NCI-H1417 (cell line): ENCODE data around the gene GLI3.

Experiments
- DNase-seq, 3 experiments: peaks; one replicate each; lab custom pipeline; 2025; lab: John Stamatoyannopoulos, UW

Gene GLI3

GRCh38 chr7:41971640-41972187, 265.3 kb downstream of the GLI3 start:
- DNase-seq = no peak

- no peak for DNase-seq
Observed at GRCh38 chr7:41970941-41971340, 266.1 kb downstream of the GLI3 start.

GRCh38 chr7:41969561-41970105, 267.4 kb downstream of the GLI3 start:
- no peak for DNase-seq

GRCh38 chr7:41967156-41967555, 269.9 kb downstream of the GLI3 start:
- DNase-seq = no peak

GRCh38 chr7:41965951-41966505, 271.0 kb downstream of the GLI3 start:
- DNase-seq = no peak

GRCh38 chr7:41964849-41965745, 271.9 kb downstream of the GLI3 start:
- DNase-seq = no peak

GRCh38 chr7:41964183-41964753, 272.7 kb downstream of the GLI3 start:
- DNase-seq = no peak

GRCh38 chr7:41956705-41957104, 280.3 kb downstream of the GLI3 start:
- DNase-seq = no peak

GRCh38 chr7:41955893-41956675, 280.9 kb downstream of the GLI3 start:
- DNase-seq = no peak

GRCh38 chr7:41955451-41955850, 281.6 kb downstream of the GLI3 start:
- DNase-seq = no peak

GRCh38 chr7:41954976-41955375, 282.0 kb downstream of the GLI3 start:
- DNase-seq = no peak

- DNase-seq = no peak
Observed at GRCh38 chr7:41948503-41948902, 288.5 kb downstream of the GLI3 start.

- peak; percentile 24 to 68 (median 46) for DNase-seq
Observed at GRCh38 chr7:41943094-41943577, 293.9 kb downstream of the GLI3 start.

- no peak for DNase-seq
Observed at GRCh38 chr7:41942468-41943093, 294.4 kb downstream of the GLI3 start.

- DNase-seq = peak; percentile 13 to 78 (median 43)
Observed at GRCh38 chr7:41940760-41941343, 296.2 kb downstream of the GLI3 start.

GRCh38 chr7:41938371-41938770, 298.6 kb downstream of the GLI3 start:
- DNase-seq = no peak

- no peak for DNase-seq
Observed at GRCh38 chr7:41933427-41933826, 303.6 kb downstream of the GLI3 start.

GRCh38 chr7:41931263-41931646, 305.8 kb downstream of the GLI3 start:
- no peak for DNase-seq

- DNase-seq = no peak
Observed at GRCh38 chr7:41930538-41931262, 306.3 kb downstream of the GLI3 start.

GRCh38 chr7:41928781-41929180, 308.2 kb downstream of the GLI3 start:
- DNase-seq = no peak
